Vagina (tissue), 2 donors: ENCODE data around the gene BMAL1. TPM values are rescaled to one million over a fixed set of nuclear protein-coding genes. Genes with fewer than 3 reads are reported as not detected.

Source experiments
- DNase-seq, 2 donors: peaks; one replicate each; pipeline ENCODE4 v3.0.0-alpha.2; 2017; ENCODE audit errors: extremely low spot score in 2 of 2
- H3K27ac ChIP-seq: fragments of 200-600 bp; sonication (generic); one replicate; pipeline ENCODE4 v1.5.1; 2019
- H3K27me3 ChIP-seq: fragments of 200-600 bp; sonication (generic); one replicate; pipeline ENCODE4 v1.5.1; 2019
- H3K36me3 ChIP-seq, 2 donors: fragments of 200-600 bp; sonication (generic); one replicate each; pipeline ENCODE4 v1.5.1; 2017 to 2019
- H3K4me1 ChIP-seq: fragments of 200-600 bp; sonication (generic); one replicate; pipeline ENCODE4 v1.5.1; 2019
- H3K4me3 ChIP-seq, 2 donors: fragments of 200-600 bp; sonication (generic); 1 replicate in 1 of 2; 2 replicates in 1 of 2; pipeline ENCODE4 v1.5.1; 2016 to 2019
- H3K9me3 ChIP-seq: fragments of 200-600 bp; sonication (generic); one replicate; pipeline ENCODE4 v1.5.1; 2019
- POLR2A ChIP-seq, 2 donors: fragments of 450-650 bp; IDR thresholded peaks; one replicate each; pipeline ENCODE4 v1.6.1; 2017; ENCODE audit warnings: antibody characterized with exemption in 2 of 2, mild to moderate bottlenecking in 2 of 2, moderate library complexity in 2 of 2
- POLR2AphosphoS5 ChIP-seq, 2 donors: sonication (generic); formaldehyde crosslinking; IDR thresholded peaks; one replicate each; pipeline ENCODE4 v1.9.0; 2017; ENCODE audit warnings: antibody characterized with exemption in 2 of 2, mild to moderate bottlenecking in 2 of 2, low read depth in 1 of 2; ENCODE audit not compliant: insufficient read depth in 1 of 2
- intact Hi-C: fragments of 100-400 bp; cut with DNase I; formaldehyde crosslinking; loops from one replicate; pipeline ENCODE4 v1.15.1; 2023
- total RNA-seq: library from RNA; depleted of rRNA; stranded (reverse); fragments of >200 nt; gene quantifications from one replicate; pipeline ENCODE4 v1.2.3, GENCODE V29; 2016
- TF ChIP-seq, protein P1 (sequence below), 3 experiments: fragments of 450-650 bp in 2 of 3; fragments of 200-600 bp in 1 of 3; sonication (generic) in 1 of 3; IDR thresholded peaks; one replicate each; pipeline ENCODE4 v1.5.1; 2017 to 2019; ENCODE audit warnings: antibody characterized with exemption in 3 of 3, mild to moderate bottlenecking in 2 of 3, moderate library complexity in 2 of 3

BMAL1 gene
- total RNA-seq, 1 donor from 2014 or later, result 44.0 TPM

- intact Hi-C loops, result loop anchor here (10.0 kb wide), 1 partner anchor 47 kb away; no protein-coding TSS in a partner anchor
- no peaks in the 10 kb centered on the region for H3K36me3 ChIP-seq
Observed at GRCh38 chr11:13287681-13288080, 10.1 kb downstream of the BMAL1 start.

GRCh38 chr11:13288375-13289029 lies 10.9 kb downstream of the BMAL1 start:
- Histone ChIP-seq H3K9me3 (no peaks in the 10 kb centered on the region), H3K4me3 (no peak overlapping the region), H3K36me3 (no peaks in the 10 kb centered on the region), H3K27ac (no peak overlapping the region), H3K27me3 (no peaks in the 10 kb centered on the region), H3K4me1 (peaks cover 6% of the 10 kb centered on the region)
- no peak for DNase-seq
- no peak for TF ChIP-seq POLR2A (IDR thresholded peaks at IDR 0.05)
- TF ChIP-seq POLR2AphosphoS5 (IDR thresholded peaks at IDR 0.05; ENCODE audit: insufficient read depth in 1 of 2, low read depth in 1 of 2), result no peak
- TF ChIP-seq, protein P1, sequence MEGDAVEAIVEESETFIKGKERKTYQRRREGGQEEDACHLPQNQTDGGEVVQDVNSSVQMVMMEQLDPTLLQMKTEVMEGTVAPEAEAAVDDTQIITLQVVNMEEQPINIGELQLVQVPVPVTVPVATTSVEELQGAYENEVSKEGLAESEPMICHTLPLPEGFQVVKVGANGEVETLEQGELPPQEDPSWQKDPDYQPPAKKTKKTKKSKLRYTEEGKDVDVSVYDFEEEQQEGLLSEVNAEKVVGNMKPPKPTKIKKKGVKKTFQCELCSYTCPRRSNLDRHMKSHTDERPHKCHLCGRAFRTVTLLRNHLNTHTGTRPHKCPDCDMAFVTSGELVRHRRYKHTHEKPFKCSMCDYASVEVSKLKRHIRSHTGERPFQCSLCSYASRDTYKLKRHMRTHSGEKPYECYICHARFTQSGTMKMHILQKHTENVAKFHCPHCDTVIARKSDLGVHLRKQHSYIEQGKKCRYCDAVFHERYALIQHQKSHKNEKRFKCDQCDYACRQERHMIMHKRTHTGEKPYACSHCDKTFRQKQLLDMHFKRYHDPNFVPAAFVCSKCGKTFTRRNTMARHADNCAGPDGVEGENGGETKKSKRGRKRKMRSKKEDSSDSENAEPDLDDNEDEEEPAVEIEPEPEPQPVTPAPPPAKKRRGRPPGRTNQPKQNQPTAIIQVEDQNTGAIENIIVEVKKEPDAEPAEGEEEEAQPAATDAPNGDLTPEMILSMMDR (IDR thresholded peaks at IDR 0.05), result no peak
- intact Hi-C loops, result loop anchor here (10.0 kb wide), 1 partner anchor 46 kb away; no protein-coding TSS in a partner anchor

More at GRCh38 chr11:13287681-13288080, 10.1 kb downstream of the BMAL1 start:
- TF ChIP-seq, protein P1 (IDR thresholded peaks at IDR 0.05), result no peak
- TF ChIP-seq POLR2A (IDR thresholded peaks at IDR 0.05) (no peak), POLR2AphosphoS5 (IDR thresholded peaks at IDR 0.05; ENCODE audit: insufficient read depth in 1 of 2, low read depth in 1 of 2) (no peak)
- H3K27ac ChIP-seq, result no peak overlapping the region
- H3K27me3 ChIP-seq, result no peaks in the 10 kb centered on the region
- H3K4me3 ChIP-seq, result no peak overlapping the region
- H3K9me3 ChIP-seq, result no peaks in the 10 kb centered on the region
- peaks cover under 1% of the 10 kb centered on the region for H3K4me1 ChIP-seq
- DNase-seq, result no peak

GRCh38 chr11:13289081-13289480 lies 11.5 kb downstream of the BMAL1 start:
- no peak for DNase-seq
- no peak overlapping the region for H3K27ac ChIP-seq
- TF ChIP-seq, protein P1 (IDR thresholded peaks at IDR 0.05), result no peak
- TF ChIP-seq POLR2A (IDR thresholded peaks at IDR 0.05), result no peak
- TF ChIP-seq POLR2AphosphoS5 (IDR thresholded peaks at IDR 0.05; ENCODE audit: insufficient read depth in 1 of 2, low read depth in 1 of 2), result no peak
- H3K9me3 ChIP-seq, result no peaks in the 10 kb centered on the region
- no peaks in the 10 kb centered on the region for H3K27me3 ChIP-seq
- H3K4me3 ChIP-seq, result no peak overlapping the region
- intact Hi-C loops, result loop anchor here (10.0 kb wide), 1 partner anchor 46 kb away; no protein-coding TSS in a partner anchor
- no peaks in the 10 kb centered on the region for H3K36me3 ChIP-seq
- peaks cover 6% of the 10 kb centered on the region for H3K4me1 ChIP-seq

DNA sequence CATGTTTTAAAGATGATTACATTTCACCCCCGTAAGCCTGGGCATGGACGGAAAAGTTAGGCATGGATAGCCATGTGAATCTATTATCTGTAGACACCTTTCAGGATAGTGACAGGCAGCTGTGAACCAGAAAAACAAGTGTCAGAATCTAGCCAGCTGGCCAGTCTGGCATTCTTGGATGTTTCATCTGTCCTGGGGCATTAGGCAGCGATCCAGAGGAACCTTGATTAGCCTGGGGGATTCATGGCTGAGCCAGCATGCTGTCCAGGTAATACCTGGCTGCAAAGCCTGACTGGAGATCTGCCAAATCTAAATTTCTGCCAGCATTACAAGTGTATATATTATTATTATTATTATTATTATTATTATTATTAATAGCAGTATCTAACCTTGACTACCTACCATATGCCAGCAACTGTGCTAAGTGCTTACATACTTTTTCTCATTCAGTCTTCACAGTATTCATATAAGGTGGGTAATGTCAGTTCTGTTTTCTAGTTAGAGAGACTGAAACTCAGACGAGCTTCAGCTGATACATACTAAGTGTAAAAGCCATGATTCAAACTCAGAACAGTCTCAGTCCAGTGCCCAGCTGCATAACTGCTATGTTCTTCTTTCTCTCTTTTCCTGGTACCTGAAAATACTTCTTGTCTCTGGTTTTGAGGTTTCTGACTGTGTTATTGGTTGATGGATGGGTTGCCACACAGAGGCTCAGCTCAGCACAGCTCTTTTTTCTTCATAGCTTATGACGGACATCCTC lies 12.8 kb downstream of the BMAL1 start:
- peaks cover 18% of the 10 kb centered on the region for H3K4me1 ChIP-seq
- no peaks in the 10 kb centered on the region for H3K36me3 ChIP-seq
- DNase-seq, result no peak
- intact Hi-C loops, result no loop called here
- TF ChIP-seq, protein P1 (IDR thresholded peaks at IDR 0.05), result no peak
- TF ChIP-seq POLR2AphosphoS5 (IDR thresholded peaks at IDR 0.05; ENCODE audit: insufficient read depth in 1 of 2, low read depth in 1 of 2) (no peak), POLR2A (IDR thresholded peaks at IDR 0.05) (no peak)
- no peak overlapping the region for H3K4me3 ChIP-seq
- no peaks in the 10 kb centered on the region for H3K27me3 ChIP-seq
- no peaks in the 10 kb centered on the region for H3K9me3 ChIP-seq
- H3K27ac ChIP-seq, result no peak overlapping the region
